SK-N-SH treated with all-trans-retinoic acid at 6 μM for 48 hours (cell line): ENCODE measurements around the gene RNF207.

Experiments
- ARNTL ChIP-seq: fragments of 450-650 bp; formaldehyde crosslinking; IDR thresholded peaks from 2 replicates; pipeline ENCODE4 v1.5.0; 2020; ENCODE audit warnings: low read depth, mild to moderate bottlenecking, moderate library complexity, borderline replicate concordance
- BACH2 ChIP-seq: fragments of 250-450 bp; sonication (Bioruptor Pico); IDR thresholded peaks from 2 replicates; pipeline ENCODE4 v1.9.0; 2021; ENCODE audit warnings: mild to moderate bottlenecking, borderline replicate concordance
- ESRRG ChIP-seq: fragments of 250-450 bp; sonication (Bioruptor Pico); IDR thresholded peaks from 2 replicates; pipeline ENCODE4 v1.6.1; 2021; ENCODE audit warnings: mild to moderate bottlenecking
- RARB ChIP-seq: fragments of 250-450 bp; sonication (Bioruptor Pico); IDR thresholded peaks from 2 replicates; pipeline ENCODE4 v1.8.0; 2021; ENCODE audit warnings: mild to moderate bottlenecking, moderate library complexity
- SNAI2 ChIP-seq: fragments of 250-450 bp; sonication (Bioruptor Pico); IDR thresholded peaks from 2 replicates; pipeline ENCODE4 v1.5.0; 2020; ENCODE audit warnings: mild to moderate bottlenecking, moderate library complexity
- TCF4 ChIP-seq: fragments of 250-450 bp; sonication (Bioruptor Pico); IDR thresholded peaks from 2 replicates; pipeline ENCODE4 v1.8.0; 2021; ENCODE audit warnings: mild to moderate bottlenecking, moderate library complexity, borderline replicate concordance
- TOX ChIP-seq: fragments of 250-450 bp; sonication (Bioruptor Pico); IDR thresholded peaks from 2 replicates; pipeline ENCODE4 v1.8.0; 2021; ENCODE audit warnings: mild to moderate bottlenecking, moderate library complexity, borderline replicate concordance
- ZC3H10 ChIP-seq: fragments of 250-450 bp; sonication (Bioruptor Pico); IDR thresholded peaks from 2 replicates; pipeline ENCODE4 v1.5.1; 2021; ENCODE audit warnings: mild to moderate bottlenecking, moderate library complexity
- ZFP30 ChIP-seq: fragments of 450-650 bp; formaldehyde crosslinking; IDR thresholded peaks from 2 replicates; pipeline ENCODE4 v1.5.0; 2022; ENCODE audit warnings: mild to moderate bottlenecking, moderate library complexity
- ZNF8 ChIP-seq: fragments of 450-650 bp; formaldehyde crosslinking; IDR thresholded peaks from 2 replicates; pipeline ENCODE4 v1.5.0; 2020; ENCODE audit warnings: mild to moderate bottlenecking, moderate library complexity
- TF ChIP-seq, protein P1 (sequence below): fragments of 250-450 bp; sonication (Bioruptor Pico); IDR thresholded peaks from 2 replicates; pipeline ENCODE4 v1.5.1; 2020; ENCODE audit warnings: low read depth, mild to moderate bottlenecking, moderate library complexity
- TF ChIP-seq, protein P2 (sequence below): fragments of 250-450 bp; sonication (Bioruptor Pico); IDR thresholded peaks from 2 replicates; pipeline ENCODE4 v1.8.0; 2020; ENCODE audit warnings: mild to moderate bottlenecking, moderate library complexity, borderline replicate concordance

DNA sequence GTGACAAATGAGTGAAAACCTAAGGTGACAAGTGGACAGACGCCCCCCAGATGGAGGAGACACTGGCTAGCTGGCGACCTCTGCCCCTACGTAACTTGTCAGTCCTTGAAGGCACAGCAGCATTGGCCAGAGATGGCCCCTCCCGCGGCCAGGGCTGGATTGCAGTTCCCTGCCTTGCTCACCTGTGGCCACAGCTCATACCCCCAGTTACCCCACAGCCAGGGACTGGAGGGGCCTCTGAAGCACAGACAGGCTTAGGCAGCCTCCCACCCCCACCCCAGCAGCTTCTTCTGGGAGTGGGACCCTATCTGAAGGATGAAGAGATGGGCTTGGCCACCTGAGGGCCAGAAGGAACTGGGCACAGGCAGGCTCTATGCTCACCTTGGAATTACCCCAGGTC is 41.7 kb downstream of the RNF207 start:
- no peak for TF ChIP-seq TCF4 (CRISPR knock-in tag)
- TF ChIP-seq, protein P1, sequence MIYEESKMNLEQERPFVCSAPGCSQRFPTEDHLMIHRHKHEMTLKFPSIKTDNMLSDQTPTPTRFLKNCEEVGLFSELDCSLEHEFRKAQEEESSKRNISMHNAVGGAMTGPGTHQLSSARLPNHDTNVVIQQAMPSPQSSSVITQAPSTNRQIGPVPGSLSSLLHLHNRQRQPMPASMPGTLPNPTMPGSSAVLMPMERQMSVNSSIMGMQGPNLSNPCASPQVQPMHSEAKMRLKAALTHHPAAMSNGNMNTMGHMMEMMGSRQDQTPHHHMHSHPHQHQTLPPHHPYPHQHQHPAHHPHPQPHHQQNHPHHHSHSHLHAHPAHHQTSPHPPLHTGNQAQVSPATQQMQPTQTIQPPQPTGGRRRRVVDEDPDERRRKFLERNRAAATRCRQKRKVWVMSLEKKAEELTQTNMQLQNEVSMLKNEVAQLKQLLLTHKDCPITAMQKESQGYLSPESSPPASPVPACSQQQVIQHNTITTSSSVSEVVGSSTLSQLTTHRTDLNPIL (CRISPR knock-in tag), result no peak
- TF ChIP-seq ZC3H10 (CRISPR knock-in tag), result no peak
- TF ChIP-seq, protein P2, sequence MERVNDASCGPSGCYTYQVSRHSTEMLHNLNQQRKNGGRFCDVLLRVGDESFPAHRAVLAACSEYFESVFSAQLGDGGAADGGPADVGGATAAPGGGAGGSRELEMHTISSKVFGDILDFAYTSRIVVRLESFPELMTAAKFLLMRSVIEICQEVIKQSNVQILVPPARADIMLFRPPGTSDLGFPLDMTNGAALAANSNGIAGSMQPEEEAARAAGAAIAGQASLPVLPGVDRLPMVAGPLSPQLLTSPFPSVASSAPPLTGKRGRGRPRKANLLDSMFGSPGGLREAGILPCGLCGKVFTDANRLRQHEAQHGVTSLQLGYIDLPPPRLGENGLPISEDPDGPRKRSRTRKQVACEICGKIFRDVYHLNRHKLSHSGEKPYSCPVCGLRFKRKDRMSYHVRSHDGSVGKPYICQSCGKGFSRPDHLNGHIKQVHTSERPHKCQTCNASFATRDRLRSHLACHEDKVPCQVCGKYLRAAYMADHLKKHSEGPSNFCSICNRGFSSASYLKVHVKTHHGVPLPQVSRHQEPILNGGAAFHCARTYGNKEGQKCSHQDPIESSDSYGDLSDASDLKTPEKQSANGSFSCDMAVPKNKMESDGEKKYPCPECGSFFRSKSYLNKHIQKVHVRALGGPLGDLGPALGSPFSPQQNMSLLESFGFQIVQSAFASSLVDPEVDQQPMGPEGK, result no peak
- no peak for TF ChIP-seq RARB (CRISPR knock-in tag)
- no peak for TF ChIP-seq SNAI2 (CRISPR knock-in tag)
- TF ChIP-seq ZFP30, result no peak
- TF ChIP-seq ZNF8 (CRISPR knock-in tag), result no peak
- no peak for TF ChIP-seq TOX (CRISPR knock-in tag)
- no peak for TF ChIP-seq ARNTL (CRISPR knock-in tag)
- no peak for TF ChIP-seq ESRRG
- TF ChIP-seq BACH2, result no peak
